Activated CD8-positive, alpha-beta memory T cell treated with anti-CD3 and anti-CD28 coated beads for 36 hours (primary cell): Measurements from ENCODE around the gene EMX2. TPM values are rescaled to one million over a fixed set of nuclear protein-coding genes. Genes with fewer than 3 reads are reported as not detected.
"Not testable (repeated sequence)": the region's sequence is repeated elsewhere in the genome, so short reads cannot be mapped to it uniquely, and the experiment has no call there.

Experiments
- CTCF ChIA-PET: fragments of 350-600 bp; sonication (Branson Sonifier 250); formaldehyde crosslinking; loops from one replicate; lab custom pipeline; 2021; ENCODE audit warnings: antibody characterized with exemption; lab: Charles Lee
- POLR2A ChIA-PET: fragments of 350-600 bp; sonication (Branson Sonifier 250); formaldehyde crosslinking; loops from one replicate; lab custom pipeline; 2021; ENCODE audit warnings: antibody characterized with exemption; lab: Charles Lee
- total RNA-seq, 2 experiments: library from RNA; stranded (reverse); gene quantifications; one replicate each; pipeline ENCODE4 v1.2.3, GENCODE V29; 2021

EMX2 gene
- total RNA-seq, 2 experiments from 2014 or later = not detected

GRCh38 chr10:117581961-117582360 lies 39.4 kb downstream of the EMX2 start:
- CTCF ChIA-PET = no interaction called here
- POLR2A ChIA-PET = no interaction called here

- POLR2A ChIA-PET, CTCF ChIA-PET: not testable (repeated sequence)
These were observed 42.3 kb downstream of the EMX2 start for GRCh38 chr10:117584831-117585230.

- CTCF ChIA-PET = no interaction called here
- POLR2A ChIA-PET = no interaction called here
These were observed 44.5 kb downstream of the EMX2 start for GRCh38 chr10:117587036-117587435.

- CTCF ChIA-PET = no interaction called here
- POLR2A ChIA-PET = no interaction called here
These were observed 47.7 kb downstream of the EMX2 start for GRCh38 chr10:117590101-117590875.

GRCh38 chr10:117591043-117591442 lies 48.5 kb downstream of the EMX2 start:
- ChIA-PET CTCF (no interaction called here), POLR2A (no interaction called here)

GRCh38 chr10:117594722-117595121 lies 52.2 kb downstream of the EMX2 start:
- ChIA-PET CTCF (no interaction called here), POLR2A (no interaction called here)

GRCh38 chr10:117596706-117597105 lies 54.2 kb downstream of the EMX2 start:
- POLR2A ChIA-PET = no interaction called here
- CTCF ChIA-PET = no interaction called here

- CTCF ChIA-PET = no interaction called here
- POLR2A ChIA-PET = no interaction called here
These were observed 54.7 kb downstream of the EMX2 start for GRCh38 chr10:117597216-117597615.

Other genes starting within 250 kb of the EMX2 start
- gene PDZD8, start 167.3 kb upstream of the EMX2 start, total RNA-seq = 10 to 100 TPM; 27.6 to 27.7 TPM